GM19035 (cell line): Measurements from ENCODE around the gene ATG101.

Experiments used
- ATAC-seq: cut with Tn5 transposase; IDR thresholded peaks from one replicate; pipeline ENCODE4 v1.9.1; 2021; ENCODE audit not compliant: unreplicated experiment

The ATG101 gene

GRCh38 chr12:52069327-52070184, at the start of gene ATG101:
Gene ATG101, plus strand, starts transcription at chr12:52069978. Its CDS starts 3,673 bp downstream, at chr12:52073651.
- peak; percentile 96 for ATAC-seq

GRCh38 chr12:52020539-52021336, 49.0 kb upstream of the ATG101 start:
- ATAC-seq: peak; percentile 39

GRCh38 chr12:52022841-52023181, 47.0 kb upstream of the ATG101 start:
- ATAC-seq: peak; percentile 10

- ATAC-seq: peak; percentile 44
These were observed 46.4 kb upstream of the ATG101 start for GRCh38 chr12:52023182-52023975.

- no peak for ATAC-seq
These were observed 45.6 kb upstream of the ATG101 start for GRCh38 chr12:52023976-52024688.

- no peak for ATAC-seq
These were observed 44.9 kb upstream of the ATG101 start for GRCh38 chr12:52024845-52025230.

- ATAC-seq: no peak
These were observed 43.5 kb upstream of the ATG101 start for GRCh38 chr12:52026263-52026662.

GRCh38 chr12:52027085-52027843, 42.5 kb upstream of the ATG101 start:
- ATAC-seq: no peak

GRCh38 chr12:52029685-52030084, 40.1 kb upstream of the ATG101 start:
- no peak for ATAC-seq

- ATAC-seq: no peak
These were observed 37.4 kb upstream of the ATG101 start for GRCh38 chr12:52032446-52032803.

- peak; percentile 83 for ATAC-seq
These were observed 36.9 kb upstream of the ATG101 start for GRCh38 chr12:52032804-52033445.

- no peak for ATAC-seq
These were observed 36.2 kb upstream of the ATG101 start for GRCh38 chr12:52033446-52034140.

GRCh38 chr12:52035190-52035589, 34.6 kb upstream of the ATG101 start:
- no peak for ATAC-seq

- no peak for ATAC-seq
These were observed 33.9 kb upstream of the ATG101 start for GRCh38 chr12:52035926-52036325.

- ATAC-seq: peak; percentile 47
These were observed 33.1 kb upstream of the ATG101 start for GRCh38 chr12:52036587-52037171.

- ATAC-seq: no peak
These were observed 32.4 kb upstream of the ATG101 start for GRCh38 chr12:52037248-52037861.

GRCh38 chr12:52038447-52038846, 31.3 kb upstream of the ATG101 start:
- ATAC-seq: no peak

GRCh38 chr12:52041035-52041434, 28.7 kb upstream of the ATG101 start:
- no peak for ATAC-seq
